Stimulated activated CD8-positive, alpha-beta memory T cell treated with anti-CD3 and anti-CD28 coated beads, Interleukin-2, amount 100 ng/mL, for 48 hours (primary cell): Measurements from ENCODE around the gene MPC2.
"Not testable (repeated sequence)": the region's sequence is repeated elsewhere in the genome, so short reads cannot be mapped to it uniquely, and the experiment has no call there.

Source experiments
- DNase-seq, 2 donors: peaks; one replicate each; pipeline ENCODE4 v3.0.0-alpha.2; 2020; ENCODE audit warnings: low read depth in 2 of 2

MPC2 gene

DNA sequence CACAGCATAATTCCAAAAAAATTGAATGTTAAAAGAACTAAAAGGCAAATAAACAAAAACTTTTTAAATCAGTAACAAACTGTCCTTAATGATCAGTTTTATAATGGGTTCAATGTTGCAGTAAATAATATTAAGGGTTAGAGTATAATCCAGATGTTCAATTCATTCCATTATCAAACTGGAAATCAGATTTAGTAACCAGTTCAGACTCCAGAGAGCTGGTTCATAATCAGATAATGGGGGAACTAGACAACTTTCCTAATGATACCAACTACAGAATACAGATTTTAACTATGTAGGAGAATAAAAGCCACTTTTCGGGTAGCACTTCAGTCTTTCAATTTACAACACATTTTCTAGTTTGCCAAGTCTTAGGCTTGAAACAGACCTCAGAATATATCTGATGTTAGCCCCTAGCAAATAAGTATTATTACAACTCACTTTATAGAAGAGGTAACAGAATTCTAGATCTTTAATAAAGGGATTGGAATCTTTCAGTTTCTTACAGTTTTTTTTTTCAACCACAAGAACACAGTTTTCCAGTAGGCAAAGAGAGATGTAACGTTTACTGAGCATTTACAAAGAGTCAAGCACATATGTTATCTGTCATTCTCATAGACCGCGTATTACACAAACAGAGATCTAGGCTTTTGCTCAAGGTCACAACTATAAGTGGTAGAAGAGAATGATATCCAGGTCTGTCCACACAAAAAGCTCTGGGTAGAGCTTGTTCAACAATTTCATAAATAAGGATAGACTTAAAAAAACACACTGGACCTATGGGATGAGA, 2.3 kb downstream of the MPC2 start:
- no peak for DNase-seq

GRCh38 chr1:167933788-167934187, 3.1 kb downstream of the MPC2 start:
- no peak for DNase-seq

- DNase-seq = no peak
These were observed 7.1 kb downstream of the MPC2 start for GRCh38 chr1:167929725-167930124.

DNA sequence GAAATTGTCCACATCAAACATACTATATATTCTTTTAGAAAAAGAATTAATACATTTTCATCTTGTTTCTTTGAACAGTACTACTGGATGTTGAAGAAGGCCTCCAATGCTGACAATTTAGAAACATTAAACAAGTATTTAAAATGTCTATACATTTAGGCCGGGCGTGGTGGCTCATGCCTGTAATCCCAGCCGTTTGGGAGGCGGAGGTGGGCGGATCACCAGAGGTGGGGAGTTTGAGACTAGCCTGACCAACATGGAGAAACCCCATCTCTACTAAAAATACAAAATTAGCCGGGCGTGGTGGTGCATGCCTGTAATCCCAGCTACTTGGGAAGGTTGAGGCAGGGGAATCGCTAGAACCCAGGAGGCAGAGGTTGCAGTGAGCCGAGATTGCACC, 8.0 kb downstream of the MPC2 start:
- not testable (repeated sequence) for DNase-seq

DNA sequence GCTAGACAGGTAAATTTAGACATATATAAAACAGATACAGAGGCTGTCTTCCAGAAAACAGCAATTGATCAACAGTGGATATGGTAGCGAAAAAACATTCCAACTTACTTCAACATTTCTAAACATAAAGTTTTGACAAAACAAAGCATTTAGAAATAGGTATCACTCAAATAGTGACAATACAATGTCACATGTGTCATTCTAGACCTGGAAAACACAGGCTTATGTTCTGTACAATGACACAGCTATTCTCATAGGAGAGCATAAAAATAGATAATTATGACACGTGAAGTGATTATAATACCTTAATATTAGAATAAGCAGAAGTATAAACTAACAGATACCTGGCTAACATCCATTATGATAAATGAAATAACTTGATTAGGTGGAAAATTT, 8.4 kb downstream of the MPC2 start:
- DNase-seq = no peak

DNA sequence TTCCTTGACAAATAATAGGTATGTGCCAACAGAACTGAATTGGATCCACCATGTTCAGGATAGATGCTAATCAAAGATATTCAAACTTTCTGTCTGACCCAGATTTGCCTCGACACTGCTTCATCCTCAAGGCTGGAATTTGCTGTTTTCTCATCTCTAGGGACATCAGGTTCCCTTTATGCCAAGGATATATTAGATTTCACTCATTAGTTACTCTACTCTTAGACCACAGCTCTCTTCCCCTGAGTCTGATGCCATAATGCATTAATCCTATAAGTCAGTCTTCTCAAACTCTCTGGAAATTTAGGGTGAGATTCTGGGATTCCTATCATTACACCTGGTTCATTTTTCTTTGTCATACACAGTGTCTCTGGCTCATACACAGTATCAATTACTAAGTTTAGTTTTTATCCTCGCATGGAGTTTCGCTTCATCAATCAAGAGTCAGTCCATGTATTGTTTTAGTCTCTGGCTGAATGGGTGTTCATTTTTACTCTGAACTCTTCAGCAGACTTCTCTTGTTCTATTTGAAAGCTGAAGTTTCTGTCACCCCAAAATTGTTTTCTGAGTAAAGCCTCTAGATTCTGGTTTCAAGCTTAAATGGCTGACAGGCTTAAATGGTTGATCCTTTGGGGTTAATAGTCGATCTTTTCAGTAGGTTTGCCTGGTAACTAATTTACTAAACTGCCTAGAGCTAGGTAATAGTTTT, 9.7 kb downstream of the MPC2 start:
- no peak for DNase-seq

- DNase-seq = no peak
These were observed 10.3 kb downstream of the MPC2 start for GRCh38 chr1:167926486-167926997.

DNA sequence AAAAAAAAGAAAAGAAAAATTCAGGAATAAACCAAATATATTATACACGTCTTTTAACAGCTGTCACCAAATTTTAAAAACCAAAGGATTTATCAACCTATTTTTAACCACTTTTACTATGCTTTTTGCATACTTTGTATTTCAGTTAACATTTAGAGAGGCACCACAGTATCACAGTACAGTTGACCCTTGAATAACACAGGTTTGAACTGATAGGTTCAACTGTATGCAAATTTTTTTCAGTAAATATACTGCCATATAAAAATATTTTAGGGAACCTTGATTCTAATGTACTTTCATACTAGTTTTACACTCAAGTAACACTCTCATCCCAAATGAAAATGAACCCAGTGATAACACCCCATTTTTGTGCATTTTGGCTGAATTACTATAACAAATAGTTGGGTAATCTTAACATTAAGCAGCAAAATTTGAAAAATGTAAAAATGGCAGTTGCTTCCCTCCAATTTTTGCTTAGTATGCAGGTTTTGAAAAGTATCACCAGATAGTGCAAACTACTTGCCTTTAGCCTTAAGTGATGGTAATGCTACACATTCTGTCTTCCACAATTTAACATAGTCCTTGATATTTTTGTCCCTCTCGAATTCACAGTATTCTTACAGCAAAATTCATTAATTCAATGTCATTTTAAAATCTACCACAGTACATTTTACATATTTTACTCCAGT, 12.2 kb downstream of the MPC2 start:
- DNase-seq = no peak

- no peak for DNase-seq
These were observed 12.8 kb downstream of the MPC2 start for GRCh38 chr1:167924102-167924501.

- DNase-seq = no peak
These were observed 13.4 kb downstream of the MPC2 start for GRCh38 chr1:167923324-167924056.

- no peak for DNase-seq
These were observed 14.2 kb downstream of the MPC2 start for GRCh38 chr1:167922611-167923074.

DNA sequence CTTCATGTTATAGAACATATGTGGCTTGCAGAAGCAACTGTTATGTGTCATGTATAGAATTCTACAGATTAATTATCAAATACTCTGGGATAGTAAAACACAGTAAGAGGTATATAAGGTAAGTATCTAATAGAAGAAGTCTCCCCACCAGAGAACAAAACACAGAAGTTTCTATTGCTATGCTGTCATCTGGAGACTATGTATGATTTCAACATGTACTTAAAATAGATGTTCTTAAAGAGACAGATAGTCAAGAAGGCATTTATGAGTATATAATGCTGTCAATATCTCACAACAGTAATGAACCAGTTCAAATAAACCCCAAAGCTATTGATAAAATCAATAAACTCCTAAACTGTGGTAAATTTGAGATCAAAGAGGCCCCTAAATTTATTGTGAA, 14.8 kb downstream of the MPC2 start:
- DNase-seq = no peak

GRCh38 chr1:167916766-167917511, 19.9 kb downstream of the MPC2 start:
- DNase-seq = no peak

- DNase-seq = no peak
These were observed 21.3 kb downstream of the MPC2 start for GRCh38 chr1:167915569-167915968.

DNA sequence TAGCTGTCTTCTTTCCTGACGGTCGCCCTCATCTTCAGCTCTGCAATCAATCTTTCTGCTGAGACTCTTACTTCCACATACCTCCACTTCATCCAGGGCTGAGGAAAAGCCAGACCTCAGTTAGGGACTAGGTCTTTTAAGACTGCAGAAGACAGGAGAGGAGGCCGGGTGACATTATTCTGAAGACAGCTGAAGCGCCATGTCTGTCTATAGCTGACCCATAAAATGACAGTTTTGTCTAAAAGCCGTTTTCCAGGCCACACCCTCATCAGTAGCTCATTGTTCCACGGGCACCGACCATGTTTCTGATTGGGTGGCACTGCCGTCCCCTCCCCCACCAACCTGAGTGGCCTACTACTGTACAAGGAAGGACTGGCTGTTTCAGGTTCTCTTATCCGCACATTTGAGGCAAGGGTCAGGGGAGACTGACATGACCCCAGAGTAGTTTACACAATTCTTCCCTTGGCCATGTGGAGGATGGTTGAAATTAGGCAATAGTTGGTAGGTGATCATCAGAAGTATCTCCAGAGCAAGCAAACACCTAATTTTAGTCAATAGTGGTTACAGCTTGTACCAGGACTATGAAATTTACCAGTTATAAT, 22.9 kb downstream of the MPC2 start, which contains the start of gene ADCY10:
ADCY10 (minus strand) TSS at position 240 of the 602 bp plus-strand sequence. CDS start 8,994 bp downstream, outside the sequence.
- DNase-seq = no peak

DNA sequence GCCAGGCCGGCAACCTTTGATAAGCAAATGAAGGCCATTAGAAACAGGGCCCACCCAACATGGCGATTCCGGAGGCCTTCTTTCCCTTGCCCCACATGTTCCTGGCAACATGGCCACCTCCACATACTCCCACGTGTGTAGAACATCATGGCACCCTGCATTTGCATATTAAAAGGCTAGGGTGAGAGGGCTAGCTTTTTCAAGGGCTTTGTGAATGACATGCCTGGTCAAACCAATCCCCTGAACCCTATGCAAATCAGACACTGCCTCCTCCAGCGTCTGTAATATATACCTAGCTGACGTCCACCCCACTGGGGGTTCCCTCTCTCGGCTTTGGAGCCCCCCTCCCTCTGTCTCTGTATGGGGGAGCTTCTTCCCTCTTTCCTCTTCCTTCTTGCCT, 24.6 kb downstream of the MPC2 start:
- no peak for DNase-seq

DNA sequence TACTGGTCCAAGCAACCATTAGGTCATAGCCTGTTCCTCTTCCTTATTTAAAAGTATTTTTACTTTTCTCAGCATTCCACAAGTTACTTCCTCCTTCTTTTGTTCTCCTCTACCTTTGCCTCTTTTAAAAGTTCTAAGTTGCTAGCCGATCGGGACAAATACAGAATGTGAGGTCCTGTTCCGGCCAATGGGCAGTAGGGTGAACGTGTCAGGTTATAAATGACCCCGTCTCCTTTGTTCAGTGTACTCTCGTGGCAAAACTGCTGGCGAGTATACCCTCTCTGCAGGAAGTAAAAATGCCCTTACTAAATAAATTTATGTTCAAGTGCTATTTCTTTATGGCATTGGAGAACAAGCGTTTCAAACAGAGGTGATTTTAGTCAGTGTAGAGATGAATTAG, 25.5 kb downstream of the MPC2 start:
- no peak for DNase-seq

GRCh38 chr1:167910530-167910929, 26.3 kb downstream of the MPC2 start:
- no peak for DNase-seq

GRCh38 chr1:167909691-167910180, 27.1 kb downstream of the MPC2 start:
- DNase-seq = no peak

DNA sequence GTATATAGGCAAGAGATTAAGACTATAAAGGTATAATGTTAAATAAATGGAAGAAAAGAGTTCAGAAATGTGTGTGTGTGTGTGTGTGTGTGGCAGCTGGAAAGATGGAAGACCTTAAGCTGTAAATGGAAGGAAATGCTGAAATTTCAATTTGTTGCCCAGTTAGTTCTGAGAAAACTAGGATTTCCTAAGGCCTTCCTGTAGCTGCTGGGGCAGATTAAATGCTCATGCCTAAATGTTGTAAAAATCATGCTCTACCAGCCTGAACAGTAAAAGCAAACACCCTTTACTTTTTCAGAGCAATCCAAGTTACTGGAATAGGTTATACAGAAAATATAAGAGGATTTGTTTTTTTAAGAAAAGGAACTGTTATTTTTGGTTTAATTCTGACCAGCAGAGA, 31.2 kb downstream of the MPC2 start:
- no peak for DNase-seq
